Nephron (organoid): ENCODE measurements around the gene RCVRN.
A peak's percentile ranks its signal among the peaks of the same experiment; 100 is the strongest.

Experiments used
- H3K27ac Mint-ChIP-seq, 3 experiments: 2 replicates each; pipeline ENCODE4 v1.8.0; 2020; ENCODE audit warnings: mixed read lengths in 3 of 3, mild to moderate bottlenecking in 2 of 3, moderate library complexity in 1 of 3
- H3K27me3 Mint-ChIP-seq: 2 replicates; pipeline ENCODE4 v1.8.0; 2021; ENCODE audit warnings: low read depth, mild to moderate bottlenecking, moderate library complexity, mixed read lengths
- H3K36me3 Mint-ChIP-seq: 2 replicates; pipeline ENCODE4 v1.8.0; 2020; ENCODE audit warnings: low read depth, mixed read lengths
- H3K4me1 Mint-ChIP-seq: 2 replicates; pipeline ENCODE4 v1.8.0; 2020; ENCODE audit warnings: mixed read lengths
- H3K4me3 Mint-ChIP-seq, 3 experiments: 2 replicates each; pipeline ENCODE4 v1.8.0; 2020; ENCODE audit warnings: mild to moderate bottlenecking in 3 of 3, mixed read lengths in 3 of 3, moderate library complexity in 2 of 3
- H3K9me3 Mint-ChIP-seq: 2 replicates; pipeline ENCODE4 v1.8.0; 2020; ENCODE audit warnings: mixed read lengths
- CTCF ChIP-seq, 3 experiments: fragments of 200-600 bp; sonication (generic); IDR thresholded peaks; one replicate each; pipeline ENCODE4 v1.5.0; 2021; ENCODE audit warnings: antibody characterized with exemption in 3 of 3; ENCODE audit not compliant: unreplicated experiment in 3 of 3

Gene RCVRN

DNA sequence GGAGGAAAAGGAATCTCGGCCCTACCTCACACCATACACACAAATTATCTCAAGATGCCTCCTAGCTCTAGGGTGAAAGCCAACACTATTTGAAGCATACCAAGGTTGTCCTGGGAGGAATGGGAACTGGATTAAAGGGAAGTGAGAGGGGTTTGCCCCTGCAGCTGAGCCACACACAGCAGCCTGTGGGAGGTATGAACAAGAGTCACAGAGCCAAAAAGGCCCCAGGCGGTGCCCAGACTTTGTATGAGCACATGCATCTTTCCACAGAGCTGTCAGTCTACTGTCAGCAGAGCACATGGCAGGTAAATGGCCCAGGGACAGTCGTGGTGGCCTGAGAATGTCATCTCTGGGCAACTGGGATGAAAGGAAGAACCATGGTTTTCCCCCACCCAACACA is 31.0 kb upstream of the RCVRN start:
- Mint-ChIP-seq H3K4me1 (peaks cover 8% of the 10 kb centered on the region), H3K27ac (no peak overlapping the region), H3K4me3 (no peak overlapping the region), H3K36me3 (peaks cover 3% of the 10 kb centered on the region), H3K27me3 (peaks cover 18% of the 10 kb centered on the region), H3K9me3 (no peaks in the 10 kb centered on the region)
- TF ChIP-seq CTCF (IDR thresholded peaks at IDR 0.05; ENCODE audit: unreplicated experiment in 3 of 3): no peak

DNA sequence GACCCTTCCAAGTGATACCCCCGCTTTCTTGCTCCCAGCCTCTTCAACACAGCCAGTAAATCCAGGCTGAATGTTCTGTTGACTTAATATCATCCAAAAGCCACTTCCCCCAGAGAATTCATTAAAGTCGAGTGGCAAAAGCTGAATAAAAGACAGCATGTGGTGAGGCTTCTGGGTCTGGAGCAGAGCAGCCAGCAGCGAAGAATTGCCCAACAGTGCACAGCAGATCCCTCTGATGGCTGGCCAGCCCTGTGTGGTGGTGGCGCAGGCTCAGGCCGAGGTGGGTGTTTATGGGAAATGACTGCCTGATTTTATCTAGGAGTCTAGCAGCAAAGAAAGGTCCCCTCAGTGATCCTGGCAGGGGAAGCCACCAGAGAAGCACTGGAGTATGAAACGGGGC is 30.3 kb upstream of the RCVRN start:
- no peaks in the 10 kb centered on the region for H3K9me3 Mint-ChIP-seq
- no peak overlapping the region for H3K27ac Mint-ChIP-seq
- peaks cover 11% of the 10 kb centered on the region for H3K4me1 Mint-ChIP-seq
- H3K27me3 Mint-ChIP-seq: peaks cover 18% of the 10 kb centered on the region
- H3K4me3 Mint-ChIP-seq: no peak overlapping the region
- H3K36me3 Mint-ChIP-seq: peaks cover 3% of the 10 kb centered on the region
- no peak for TF ChIP-seq CTCF (IDR thresholded peaks at IDR 0.05; ENCODE audit: unreplicated experiment in 3 of 3)

DNA sequence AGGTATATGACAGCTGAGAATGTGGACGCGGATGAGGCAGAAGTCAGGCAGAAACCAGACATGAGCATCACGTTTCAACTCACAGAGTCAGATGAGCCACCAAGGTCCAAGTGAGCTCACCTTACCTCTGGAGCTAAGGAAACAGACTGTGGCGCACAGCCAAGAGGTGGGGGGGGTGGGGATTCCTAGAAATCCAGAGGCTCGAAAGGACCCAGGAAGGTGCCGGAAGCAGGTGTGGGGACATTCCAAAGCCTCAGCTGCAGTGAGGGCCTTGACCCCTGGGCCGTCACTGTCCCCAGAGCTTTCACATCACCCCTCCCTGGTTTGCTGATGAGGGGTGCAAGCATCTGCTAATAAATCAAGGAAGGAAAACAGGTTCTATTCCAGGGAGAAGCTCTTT is 29.3 kb upstream of the RCVRN start:
- Mint-ChIP-seq H3K4me1 (peaks cover 18% of the 10 kb centered on the region), H3K27ac (no peak overlapping the region), H3K27me3 (peaks cover 18% of the 10 kb centered on the region), H3K36me3 (peaks cover 3% of the 10 kb centered on the region), H3K9me3 (no peaks in the 10 kb centered on the region), H3K4me3 (no peak overlapping the region)
- TF ChIP-seq CTCF (IDR thresholded peaks at IDR 0.05; ENCODE audit: unreplicated experiment in 3 of 3): no peak

GRCh38 chr17:9932491-9932890 is 27.4 kb upstream of the RCVRN start:
- Mint-ChIP-seq H3K36me3 (peaks cover 3% of the 10 kb centered on the region), H3K27me3 (peaks cover 18% of the 10 kb centered on the region), H3K4me3 (no peak overlapping the region), H3K27ac (no peak overlapping the region), H3K4me1 (peaks cover 27% of the 10 kb centered on the region), H3K9me3 (no peaks in the 10 kb centered on the region)
- TF ChIP-seq CTCF (IDR thresholded peaks at IDR 0.05; ENCODE audit: unreplicated experiment in 3 of 3): no peak

DNA sequence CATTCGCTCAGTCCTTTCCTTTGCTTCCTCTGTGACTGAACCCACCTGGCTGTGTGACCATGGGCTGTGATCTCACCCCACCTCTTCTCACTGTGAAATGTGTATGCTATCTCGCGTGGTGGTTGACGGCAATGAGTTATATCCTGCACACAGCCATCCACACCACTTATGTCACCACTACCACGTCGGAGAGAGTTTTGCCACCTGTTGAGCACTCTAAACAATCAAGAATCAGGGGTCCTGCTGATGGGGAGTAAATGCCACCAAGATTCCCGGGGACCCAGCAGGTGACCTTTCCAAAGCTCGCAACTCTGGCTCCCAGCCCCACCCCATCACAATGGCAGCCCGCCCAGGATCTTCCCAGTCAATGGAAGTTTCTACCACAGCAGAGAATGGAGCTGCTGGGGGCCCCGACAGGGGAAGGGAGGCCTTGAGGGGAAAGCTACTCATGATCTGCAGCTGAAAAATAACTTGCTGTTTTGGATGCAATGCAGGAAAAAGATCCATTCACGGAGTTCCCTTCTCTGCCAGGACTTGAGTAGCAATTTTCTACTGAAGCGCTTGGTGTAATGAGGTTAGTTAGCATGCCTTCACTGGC is 26.2 kb upstream of the RCVRN start:
- H3K27ac Mint-ChIP-seq: peak overlapping the region in 2 of 3 experiments; percentile 56 to 64
- no peaks in the 10 kb centered on the region for H3K36me3 Mint-ChIP-seq
- H3K9me3 Mint-ChIP-seq: no peaks in the 10 kb centered on the region
- H3K4me1 Mint-ChIP-seq: peaks cover 27% of the 10 kb centered on the region
- no peak overlapping the region for H3K4me3 Mint-ChIP-seq
- TF ChIP-seq CTCF (IDR thresholded peaks at IDR 0.05; ENCODE audit: unreplicated experiment in 3 of 3): no peak
- peaks cover 18% of the 10 kb centered on the region for H3K27me3 Mint-ChIP-seq

DNA sequence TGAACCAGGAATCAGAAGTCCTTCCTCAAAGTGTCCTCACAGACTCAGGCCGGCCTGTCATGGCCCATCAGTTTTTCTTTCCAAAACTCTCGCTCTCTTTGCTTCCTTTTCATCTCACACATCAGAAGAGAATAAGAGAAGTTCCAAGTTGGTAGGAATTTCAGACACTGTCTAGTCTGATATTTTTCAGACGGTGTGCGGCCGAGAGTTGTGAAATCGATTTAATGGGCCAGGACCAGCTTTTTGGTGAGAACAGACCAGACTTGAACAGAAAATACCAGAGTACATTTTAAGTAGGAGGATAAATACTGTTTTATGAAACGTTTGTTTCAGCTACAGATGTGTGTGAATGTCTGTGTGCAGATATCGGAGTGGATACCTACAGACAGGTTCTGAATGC is 24.8 kb upstream of the RCVRN start:
- H3K4me1 Mint-ChIP-seq: peaks cover 29% of the 10 kb centered on the region
- H3K4me3 Mint-ChIP-seq: no peak overlapping the region
- no peaks in the 10 kb centered on the region for H3K9me3 Mint-ChIP-seq
- H3K36me3 Mint-ChIP-seq: no peaks in the 10 kb centered on the region
- peak overlapping the region in 1 of 3 experiments; percentile 8 for H3K27ac Mint-ChIP-seq
- TF ChIP-seq CTCF (IDR thresholded peaks at IDR 0.05; ENCODE audit: unreplicated experiment in 3 of 3): no peak
- peaks cover 12% of the 10 kb centered on the region for H3K27me3 Mint-ChIP-seq
